HEK293 (cell line): ENCODE measurements around the gene KLF11.

Source experiments
- TF ChIP-seq, protein P1 (sequence below): fragments of 450-650 bp; formaldehyde crosslinking; IDR thresholded peaks from 2 replicates; pipeline ENCODE4 v1.5.1; 2016; ENCODE audit warnings: missing biosample characterization, missing genetic modification characterization
- TF ChIP-seq, protein P2 (sequence below): fragments of 450-650 bp; formaldehyde crosslinking; IDR thresholded peaks from 2 replicates; pipeline ENCODE4 v1.5.1; 2016; ENCODE audit warnings: missing biosample characterization, missing genetic modification characterization

DNA sequence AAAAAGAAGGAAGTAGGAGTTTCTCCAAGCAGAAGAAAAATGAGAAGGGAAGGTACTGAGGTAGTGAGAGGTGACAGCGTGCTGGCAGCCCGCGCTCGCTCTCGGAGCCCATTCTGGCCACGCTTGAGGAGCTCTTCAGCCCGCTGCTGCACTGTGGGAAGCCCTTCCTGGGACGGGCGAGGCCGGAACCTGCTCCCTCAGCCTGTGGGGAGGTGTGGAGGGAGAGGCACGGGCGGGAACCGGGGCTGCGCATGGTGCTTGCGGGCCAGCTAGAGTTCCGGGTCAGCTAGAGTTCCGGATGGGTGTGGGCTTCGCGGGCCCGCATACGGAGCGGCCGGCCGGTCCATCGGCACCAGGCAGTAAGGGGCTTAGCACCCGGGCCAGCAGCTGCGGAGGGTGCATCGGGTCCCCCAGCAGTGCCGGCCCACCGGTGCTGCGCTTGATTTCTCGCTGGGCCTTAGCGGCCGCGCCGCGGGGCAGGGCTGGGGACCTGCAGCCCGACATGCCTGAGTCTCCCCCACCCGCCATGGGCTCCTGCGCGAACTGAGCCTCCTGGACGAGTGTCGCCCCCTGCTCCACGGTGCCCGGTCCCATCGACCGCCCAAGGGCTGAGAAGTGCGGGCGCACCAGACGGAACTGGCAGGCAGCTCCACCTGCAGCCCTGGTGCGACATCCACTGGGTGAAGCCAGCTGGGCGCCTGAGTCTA lies 48.0 kb downstream of the KLF11 start:
- TF ChIP-seq, protein P1, sequence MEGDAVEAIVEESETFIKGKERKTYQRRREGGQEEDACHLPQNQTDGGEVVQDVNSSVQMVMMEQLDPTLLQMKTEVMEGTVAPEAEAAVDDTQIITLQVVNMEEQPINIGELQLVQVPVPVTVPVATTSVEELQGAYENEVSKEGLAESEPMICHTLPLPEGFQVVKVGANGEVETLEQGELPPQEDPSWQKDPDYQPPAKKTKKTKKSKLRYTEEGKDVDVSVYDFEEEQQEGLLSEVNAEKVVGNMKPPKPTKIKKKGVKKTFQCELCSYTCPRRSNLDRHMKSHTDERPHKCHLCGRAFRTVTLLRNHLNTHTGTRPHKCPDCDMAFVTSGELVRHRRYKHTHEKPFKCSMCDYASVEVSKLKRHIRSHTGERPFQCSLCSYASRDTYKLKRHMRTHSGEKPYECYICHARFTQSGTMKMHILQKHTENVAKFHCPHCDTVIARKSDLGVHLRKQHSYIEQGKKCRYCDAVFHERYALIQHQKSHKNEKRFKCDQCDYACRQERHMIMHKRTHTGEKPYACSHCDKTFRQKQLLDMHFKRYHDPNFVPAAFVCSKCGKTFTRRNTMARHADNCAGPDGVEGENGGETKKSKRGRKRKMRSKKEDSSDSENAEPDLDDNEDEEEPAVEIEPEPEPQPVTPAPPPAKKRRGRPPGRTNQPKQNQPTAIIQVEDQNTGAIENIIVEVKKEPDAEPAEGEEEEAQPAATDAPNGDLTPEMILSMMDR (tag by site-specific recombination): no peak
- TF ChIP-seq, protein P2, sequence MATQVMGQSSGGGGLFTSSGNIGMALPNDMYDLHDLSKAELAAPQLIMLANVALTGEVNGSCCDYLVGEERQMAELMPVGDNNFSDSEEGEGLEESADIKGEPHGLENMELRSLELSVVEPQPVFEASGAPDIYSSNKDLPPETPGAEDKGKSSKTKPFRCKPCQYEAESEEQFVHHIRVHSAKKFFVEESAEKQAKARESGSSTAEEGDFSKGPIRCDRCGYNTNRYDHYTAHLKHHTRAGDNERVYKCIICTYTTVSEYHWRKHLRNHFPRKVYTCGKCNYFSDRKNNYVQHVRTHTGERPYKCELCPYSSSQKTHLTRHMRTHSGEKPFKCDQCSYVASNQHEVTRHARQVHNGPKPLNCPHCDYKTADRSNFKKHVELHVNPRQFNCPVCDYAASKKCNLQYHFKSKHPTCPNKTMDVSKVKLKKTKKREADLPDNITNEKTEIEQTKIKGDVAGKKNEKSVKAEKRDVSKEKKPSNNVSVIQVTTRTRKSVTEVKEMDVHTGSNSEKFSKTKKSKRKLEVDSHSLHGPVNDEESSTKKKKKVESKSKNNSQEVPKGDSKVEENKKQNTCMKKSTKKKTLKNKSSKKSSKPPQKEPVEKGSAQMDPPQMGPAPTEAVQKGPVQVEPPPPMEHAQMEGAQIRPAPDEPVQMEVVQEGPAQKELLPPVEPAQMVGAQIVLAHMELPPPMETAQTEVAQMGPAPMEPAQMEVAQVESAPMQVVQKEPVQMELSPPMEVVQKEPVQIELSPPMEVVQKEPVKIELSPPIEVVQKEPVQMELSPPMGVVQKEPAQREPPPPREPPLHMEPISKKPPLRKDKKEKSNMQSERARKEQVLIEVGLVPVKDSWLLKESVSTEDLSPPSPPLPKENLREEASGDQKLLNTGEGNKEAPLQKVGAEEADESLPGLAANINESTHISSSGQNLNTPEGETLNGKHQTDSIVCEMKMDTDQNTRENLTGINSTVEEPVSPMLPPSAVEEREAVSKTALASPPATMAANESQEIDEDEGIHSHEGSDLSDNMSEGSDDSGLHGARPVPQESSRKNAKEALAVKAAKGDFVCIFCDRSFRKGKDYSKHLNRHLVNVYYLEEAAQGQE (tag by site-specific recombination): no peak
